NCI-H510A treated with DMSO at 0.1 percent for 48 hours (cell line): ENCODE measurements around the gene MAP6.
"Not testable (repeated sequence)": the region's sequence is repeated elsewhere in the genome, so short reads cannot be mapped to it uniquely, and the experiment has no call there.

ENCODE experiments used
- DNase-seq: peaks from one replicate; lab custom pipeline; 2025; lab: John Stamatoyannopoulos, UW

MAP6 gene

GRCh38 chr11:75591371-75591770, 77.5 kb downstream of the MAP6 start:
- no peak for DNase-seq

- DNase-seq: peak; percentile 16
Observed at GRCh38 chr11:75589933-75590332, 78.9 kb downstream of the MAP6 start.

- no peak for DNase-seq
Observed at GRCh38 chr11:75589051-75589450, 79.8 kb downstream of the MAP6 start.

- DNase-seq: no peak
Observed at GRCh38 chr11:75588051-75588481, 80.8 kb downstream of the MAP6 start.

- DNase-seq: no peak
Observed at GRCh38 chr11:75586395-75586794, 82.4 kb downstream of the MAP6 start.

- DNase-seq: no peak
Observed at GRCh38 chr11:75585293-75585670, 83.6 kb downstream of the MAP6 start.

GRCh38 chr11:75584659-75585292, 84.1 kb downstream of the MAP6 start:
- DNase-seq: not testable (repeated sequence)

GRCh38 chr11:75583718-75584658, 84.8 kb downstream of the MAP6 start:
- DNase-seq: peak; percentile 63

GRCh38 chr11:75582895-75583717, 85.7 kb downstream of the MAP6 start:
- peak; percentile 53 for DNase-seq

GRCh38 chr11:75582506-75582894, 86.3 kb downstream of the MAP6 start:
- DNase-seq: no peak

- DNase-seq: no peak
Observed at GRCh38 chr11:75579841-75580240, 89.0 kb downstream of the MAP6 start.

- DNase-seq: no peak
Observed at GRCh38 chr11:75578977-75579376, 89.9 kb downstream of the MAP6 start.

- DNase-seq: peak; percentile 21
Observed at GRCh38 chr11:75577207-75577606, 91.6 kb downstream of the MAP6 start.

GRCh38 chr11:75576499-75576918, 92.3 kb downstream of the MAP6 start:
- no peak for DNase-seq

GRCh38 chr11:75576017-75576416, 92.8 kb downstream of the MAP6 start:
- no peak for DNase-seq

- no peak for DNase-seq
Observed at GRCh38 chr11:75574698-75575602, 93.9 kb downstream of the MAP6 start.

- no peak for DNase-seq
Observed at GRCh38 chr11:75572744-75573143, 96.1 kb downstream of the MAP6 start.

- DNase-seq: no peak
Observed at GRCh38 chr11:75571625-75572024, 97.2 kb downstream of the MAP6 start.

GRCh38 chr11:75570559-75571139, 98.2 kb downstream of the MAP6 start:
- DNase-seq: no peak

GRCh38 chr11:75568616-75569219, 100.1 kb downstream of the MAP6 start:
- DNase-seq: no peak

- DNase-seq: no peak
Observed at GRCh38 chr11:75567971-75568370, 100.9 kb downstream of the MAP6 start.
